SK-N-MC (cell line): ENCODE results near the gene CIB4.

Experiments used
- EZH2 ChIP-seq: fragments of 200-600 bp; sonication (generic); IDR thresholded peaks from one replicate; pipeline ENCODE4 v1.6.1; 2017; ENCODE audit warnings: antibody characterized with exemption
- FOXP2 ChIP-seq: optimal IDR thresholded peaks from 2 replicates; pipeline ENCODE3; 2011; ENCODE audit warnings: mild to moderate bottlenecking, moderate library complexity; ENCODE audit not compliant: insufficient read depth; ENCODE audit errors: extremely low read length, control extremely low read depth
- POLR2AphosphoS5 ChIP-seq: IDR thresholded peaks from 2 replicates; pipeline ENCODE4 v1.6.1; 2012; ENCODE audit warnings: mild to moderate bottlenecking, low read depth, low read length, borderline replicate concordance

GRCh38 chr2:26668041-26668440 lies 26.9 kb upstream of the CIB4 start:
- no peak for TF ChIP-seq POLR2AphosphoS5
- no peak for TF ChIP-seq EZH2
- TF ChIP-seq FOXP2: no peak
